ENCODE measurements around the gene OCEL1.

DNA sequence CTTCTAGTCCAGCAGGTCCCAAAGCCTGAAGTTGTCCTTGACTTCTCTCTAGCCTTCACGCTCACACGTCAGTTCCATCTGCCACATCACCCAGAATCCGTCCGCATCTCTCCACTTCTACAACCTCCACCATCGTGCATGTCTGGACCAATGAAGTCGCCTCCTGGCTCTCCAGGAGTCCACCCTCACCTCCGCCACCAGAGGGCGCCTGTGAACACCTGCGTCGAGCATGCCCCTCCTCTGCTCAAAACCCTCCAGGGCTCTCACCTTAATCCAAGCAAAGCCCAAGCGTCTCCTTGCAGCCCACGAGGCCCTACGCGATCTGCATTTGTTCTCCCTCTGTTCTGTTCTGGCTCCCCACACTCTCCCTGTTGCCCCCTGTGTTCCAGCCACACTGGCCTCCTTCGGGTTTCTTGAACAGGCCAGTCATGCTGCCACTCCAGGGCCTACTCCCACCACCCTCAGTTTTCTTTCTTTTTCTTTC, 34.9 kb downstream of the OCEL1 start:
- TF ChIP-seq, protein P1, sequence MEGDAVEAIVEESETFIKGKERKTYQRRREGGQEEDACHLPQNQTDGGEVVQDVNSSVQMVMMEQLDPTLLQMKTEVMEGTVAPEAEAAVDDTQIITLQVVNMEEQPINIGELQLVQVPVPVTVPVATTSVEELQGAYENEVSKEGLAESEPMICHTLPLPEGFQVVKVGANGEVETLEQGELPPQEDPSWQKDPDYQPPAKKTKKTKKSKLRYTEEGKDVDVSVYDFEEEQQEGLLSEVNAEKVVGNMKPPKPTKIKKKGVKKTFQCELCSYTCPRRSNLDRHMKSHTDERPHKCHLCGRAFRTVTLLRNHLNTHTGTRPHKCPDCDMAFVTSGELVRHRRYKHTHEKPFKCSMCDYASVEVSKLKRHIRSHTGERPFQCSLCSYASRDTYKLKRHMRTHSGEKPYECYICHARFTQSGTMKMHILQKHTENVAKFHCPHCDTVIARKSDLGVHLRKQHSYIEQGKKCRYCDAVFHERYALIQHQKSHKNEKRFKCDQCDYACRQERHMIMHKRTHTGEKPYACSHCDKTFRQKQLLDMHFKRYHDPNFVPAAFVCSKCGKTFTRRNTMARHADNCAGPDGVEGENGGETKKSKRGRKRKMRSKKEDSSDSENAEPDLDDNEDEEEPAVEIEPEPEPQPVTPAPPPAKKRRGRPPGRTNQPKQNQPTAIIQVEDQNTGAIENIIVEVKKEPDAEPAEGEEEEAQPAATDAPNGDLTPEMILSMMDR (CRISPR knock-in tag; IDR thresholded peaks at IDR 0.05) = peak; percentile 94
- TF ChIP-seq FOXO4 (CRISPR knock-in tag; conservative IDR thresholded peaks at IDR 0.05) = no peak
- no peak for TF ChIP-seq ZNF20 (CRISPR knock-in tag; IDR thresholded peaks at IDR 0.05)
- TF ChIP-seq, protein P2, sequence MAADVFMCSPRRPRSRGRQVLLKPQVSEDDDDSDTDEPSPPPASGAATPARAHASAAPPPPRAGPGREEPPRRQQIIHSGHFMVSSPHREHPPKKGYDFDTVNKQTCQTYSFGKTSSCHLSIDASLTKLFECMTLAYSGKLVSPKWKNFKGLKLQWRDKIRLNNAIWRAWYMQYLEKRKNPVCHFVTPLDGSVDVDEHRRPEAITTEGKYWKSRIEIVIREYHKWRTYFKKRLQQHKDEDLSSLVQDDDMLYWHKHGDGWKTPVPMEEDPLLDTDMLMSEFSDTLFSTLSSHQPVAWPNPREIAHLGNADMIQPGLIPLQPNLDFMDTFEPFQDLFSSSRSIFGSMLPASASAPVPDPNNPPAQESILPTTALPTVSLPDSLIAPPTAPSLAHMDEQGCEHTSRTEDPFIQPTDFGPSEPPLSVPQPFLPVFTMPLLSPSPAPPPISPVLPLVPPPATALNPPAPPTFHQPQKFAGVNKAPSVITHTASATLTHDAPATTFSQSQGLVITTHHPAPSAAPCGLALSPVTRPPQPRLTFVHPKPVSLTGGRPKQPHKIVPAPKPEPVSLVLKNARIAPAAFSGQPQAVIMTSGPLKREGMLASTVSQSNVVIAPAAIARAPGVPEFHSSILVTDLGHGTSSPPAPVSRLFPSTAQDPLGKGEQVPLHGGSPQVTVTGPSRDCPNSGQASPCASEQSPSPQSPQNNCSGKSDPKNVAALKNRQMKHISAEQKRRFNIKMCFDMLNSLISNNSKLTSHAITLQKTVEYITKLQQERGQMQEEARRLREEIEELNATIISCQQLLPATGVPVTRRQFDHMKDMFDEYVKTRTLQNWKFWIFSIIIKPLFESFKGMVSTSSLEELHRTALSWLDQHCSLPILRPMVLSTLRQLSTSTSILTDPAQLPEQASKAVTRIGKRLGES (CRISPR knock-in tag; IDR thresholded peaks at IDR 0.05; ENCODE audit: borderline replicate concordance) = no peak
- no peak for TF ChIP-seq RFX5 (IDR thresholded peaks at IDR 0.05; ENCODE audit: low read depth, low read length)
- TF ChIP-seq, protein P3, sequence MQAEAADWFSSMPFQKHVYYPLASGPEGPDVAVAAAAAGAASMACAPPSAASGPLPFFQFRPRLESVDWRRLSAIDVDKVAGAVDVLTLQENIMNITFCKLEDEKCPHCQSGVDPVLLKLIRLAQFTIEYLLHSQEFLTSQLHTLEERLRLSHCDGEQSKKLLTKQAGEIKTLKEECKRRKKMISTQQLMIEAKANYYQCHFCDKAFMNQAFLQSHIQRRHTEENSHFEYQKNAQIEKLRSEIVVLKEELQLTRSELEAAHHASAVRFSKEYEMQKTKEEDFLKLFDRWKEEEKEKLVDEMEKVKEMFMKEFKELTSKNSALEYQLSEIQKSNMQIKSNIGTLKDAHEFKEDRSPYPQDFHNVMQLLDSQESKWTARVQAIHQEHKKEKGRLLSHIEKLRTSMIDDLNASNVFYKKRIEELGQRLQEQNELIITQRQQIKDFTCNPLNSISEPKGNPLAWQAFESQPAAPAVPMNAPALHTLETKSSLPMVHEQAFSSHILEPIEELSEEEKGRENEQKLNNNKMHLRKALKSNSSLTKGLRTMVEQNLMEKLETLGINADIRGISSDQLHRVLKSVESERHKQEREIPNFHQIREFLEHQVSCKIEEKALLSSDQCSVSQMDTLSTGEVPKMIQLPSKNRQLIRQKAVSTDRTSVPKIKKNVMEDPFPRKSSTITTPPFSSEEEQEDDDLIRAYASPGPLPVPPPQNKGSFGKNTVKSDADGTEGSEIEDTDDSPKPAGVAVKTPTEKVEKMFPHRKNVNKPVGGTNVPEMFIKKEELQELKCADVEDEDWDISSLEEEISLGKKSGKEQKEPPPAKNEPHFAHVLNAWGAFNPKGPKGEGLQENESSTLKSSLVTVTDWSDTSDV (CRISPR knock-in tag; IDR thresholded peaks at IDR 0.05) = no peak
- no peak for TF ChIP-seq FOXK1 (CRISPR knock-in tag; IDR thresholded peaks at IDR 0.05; ENCODE audit: borderline replicate concordance, low read depth)
- peak; percentile 76 for TF ChIP-seq RAD21 (CRISPR knock-in tag; IDR thresholded peaks at IDR 0.05)

Data from HepG2 (cell line).